Left ventricle myocardium superior (tissue), 1 donor: ENCODE results near the gene EIF4G3. TPM values are rescaled to one million over a fixed set of nuclear protein-coding genes. Genes with fewer than 3 reads are reported as not detected.

Source experiments
- ATAC-seq: fragments of 200-7000 bp; cut with Tn5 transposase; one replicate; pipeline ENCODE4 v1.9.1; 2020; ENCODE audit warnings: mild to moderate bottlenecking, moderate library complexity
- DNase-seq: peaks from one replicate; pipeline ENCODE4 v3.0.0-alpha.2; 2020
- intact Hi-C: fragments of 100-400 bp; cut with micrococcal nuclease; formaldehyde crosslinking; loops from one replicate; pipeline ENCODE4 v1.11.0; 2022
- microRNA-seq: library from miRNA; unstranded; fragments of <30 nt; microRNA quantifications from one replicate; pipeline ENCODE4 v1.2.0, GENCODE V29; 2020; ENCODE audit warnings: borderline number of aligned reads
- total RNA-seq: library from RNA; stranded (reverse); fragmentation: NEBNext Ultra II Directional; extraction: Animal tissue kit (Norgen Biotek cat#: 25700); gene quantifications from one replicate; pipeline ENCODE4 v1.2.1, GENCODE V29; 2021
- donor health status: DM: no; HTN: yes; CAD: no; lungs with severe emphysema.

The EIF4G3 gene
- total RNA-seq, 1 donor from 2014 or later: 28.8 TPM

DNA sequence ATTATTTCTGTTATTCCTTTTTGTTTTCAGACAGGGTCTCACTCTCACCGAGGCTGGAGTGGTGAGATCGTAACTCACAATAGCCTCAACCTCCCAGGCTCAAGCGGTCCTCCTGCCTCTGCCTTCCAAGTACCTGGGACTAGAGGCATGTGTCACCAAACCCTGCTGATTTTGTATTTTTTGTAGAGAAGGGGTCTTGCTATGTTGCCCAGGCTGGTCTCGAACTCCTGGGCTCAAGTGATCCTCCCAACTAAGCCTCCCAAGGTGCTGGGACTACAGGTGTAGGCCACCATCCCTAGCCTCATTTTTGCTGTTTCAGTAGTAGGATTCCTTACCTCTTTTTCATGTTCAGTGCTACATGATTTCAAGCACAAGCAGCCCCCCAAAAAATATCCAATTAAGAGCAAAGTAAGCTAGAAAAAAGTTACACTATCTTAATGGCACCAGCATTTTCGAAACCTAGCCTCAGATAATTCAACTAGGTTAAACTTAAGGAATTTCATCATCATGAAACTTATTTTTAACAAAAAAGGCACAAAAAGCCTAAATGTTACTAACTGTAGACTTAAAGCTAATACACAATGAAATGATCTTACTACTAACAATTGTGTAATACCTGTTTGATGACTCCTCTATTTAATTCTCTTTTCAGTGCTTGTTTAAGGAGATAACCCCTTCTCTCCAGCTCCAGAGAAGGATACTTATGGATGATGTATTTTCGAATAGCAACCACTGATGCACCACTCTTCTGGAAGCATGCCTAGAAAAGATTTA is 406.2 kb downstream of the EIF4G3 start:
- ATAC-seq: no peak
- no peak for DNase-seq
- intact Hi-C loops: no loop called here

DNA sequence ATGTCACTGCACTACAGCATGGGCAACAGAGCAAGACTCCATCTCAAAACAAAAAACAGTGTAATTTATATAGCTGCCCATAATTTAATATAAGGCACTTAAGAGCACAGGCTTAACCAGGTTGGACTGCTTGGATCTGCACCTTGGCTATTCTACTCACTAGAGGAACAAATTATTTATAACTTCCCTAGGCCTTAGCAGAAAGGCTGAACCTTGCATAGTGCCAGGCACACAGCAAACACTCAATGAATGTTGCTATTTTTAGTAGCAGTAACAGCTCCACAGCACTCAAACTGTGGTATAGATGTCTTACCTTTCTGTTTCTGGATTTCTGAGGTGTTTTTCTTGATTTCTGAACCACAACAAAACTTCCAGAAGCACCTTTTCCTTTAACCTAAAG is 409.4 kb downstream of the EIF4G3 start:
- peak; percentile 92 for ATAC-seq
- intact Hi-C loops: no loop called here
- DNase-seq: no peak

DNA sequence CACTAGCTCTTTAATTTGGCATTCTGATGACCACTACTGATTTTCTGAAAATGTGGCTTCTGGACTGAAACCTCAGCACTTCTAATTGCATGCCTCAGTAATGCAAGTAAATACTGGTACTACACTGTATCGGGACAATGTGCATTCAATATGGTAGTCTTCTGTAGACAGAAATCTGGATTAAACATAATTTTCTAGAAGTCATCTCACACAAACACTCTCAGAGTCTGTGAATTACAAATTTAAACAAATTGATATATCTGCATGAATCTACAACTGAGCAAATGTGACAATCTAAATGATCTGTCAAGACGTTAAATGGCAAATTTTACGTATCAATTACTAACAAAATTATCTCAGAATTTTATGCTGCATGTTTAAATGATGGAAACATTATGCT is 413.3 kb downstream of the EIF4G3 start:
- intact Hi-C loops: no loop called here
- ATAC-seq (no peak), DNase-seq (no peak)

DNA sequence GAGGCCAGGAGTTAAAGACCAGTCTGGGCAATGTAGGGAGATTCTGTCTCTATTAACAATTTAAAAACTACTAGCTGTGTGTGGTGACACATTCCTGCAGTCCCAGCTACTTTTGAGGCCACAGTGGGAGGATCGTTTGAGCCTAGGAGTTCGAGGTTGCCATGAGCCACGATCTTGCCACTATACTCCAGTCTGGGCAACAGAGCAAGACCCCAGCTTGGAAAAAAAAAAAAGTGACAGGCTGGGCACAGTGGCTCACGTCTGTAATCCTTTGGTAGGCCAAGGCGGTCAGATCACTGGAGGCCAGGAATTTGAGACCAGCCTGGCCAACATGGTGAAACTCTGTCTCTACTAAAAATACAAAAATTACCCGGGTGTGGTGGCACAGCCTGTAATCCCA is 416.4 kb downstream of the EIF4G3 start:
- ATAC-seq (no peak), DNase-seq (no peak)
- intact Hi-C loops: no loop called here

Small RNAs within 50 kb of the gene (microRNA-seq; reads per million reads assigned to microRNA genes)
- gene MIR1256: not detected

Other genes starting within 250 kb of the EIF4G3 start
- 43.3 TPM for gene ECE1, start 113.6 kb upstream of the EIF4G3 start, total RNA-seq